Embryonic facial prominence (tissue), 1 donor: ENCODE data around the gene RHBDF2.
A peak's percentile ranks its signal among the peaks of the same experiment; 100 is the strongest.
"Not testable (repeated sequence)": the region's sequence is repeated elsewhere in the genome, so short reads cannot be mapped to it uniquely, and the experiment has no call there.

Experiments used
- DNase-seq: peaks from one replicate; pipeline ENCODE4 v3.0.0-alpha.2; 2016; ENCODE audit errors: extremely low spot score

The RHBDF2 gene

DNA sequence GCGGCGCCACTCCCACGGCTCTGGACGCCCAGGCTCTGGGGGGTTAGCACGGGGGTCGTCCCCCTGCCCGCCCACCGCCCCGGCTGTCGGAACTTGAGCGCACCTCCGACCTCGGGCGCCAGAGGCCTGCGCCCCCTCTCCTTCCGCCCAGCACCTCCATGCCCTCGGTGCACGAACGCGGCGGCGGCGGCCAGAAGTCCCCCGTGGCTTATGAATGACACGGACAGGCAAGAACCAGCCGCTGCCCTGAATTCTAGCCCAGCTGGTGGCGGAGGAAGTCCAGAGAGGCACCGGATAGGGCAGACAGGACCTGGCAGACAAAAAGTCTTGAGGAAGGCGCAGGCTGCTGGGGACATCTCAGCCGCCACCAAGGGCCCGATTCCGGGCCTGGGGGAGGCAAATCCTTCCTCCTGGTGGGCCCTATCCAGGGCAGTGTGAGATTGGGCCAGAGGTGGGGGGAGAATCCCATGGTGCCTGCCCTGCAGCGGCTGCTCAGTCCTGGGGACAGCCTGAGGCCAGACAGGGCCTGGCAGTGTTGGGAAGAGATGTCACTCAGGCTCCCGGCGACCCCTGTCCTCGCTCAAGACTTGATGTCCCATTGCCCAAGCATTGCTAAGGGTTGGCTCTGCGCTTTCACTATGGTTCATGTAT lies 37.2 kb upstream of the RHBDF2 start:
- DNase-seq: no peak

DNA sequence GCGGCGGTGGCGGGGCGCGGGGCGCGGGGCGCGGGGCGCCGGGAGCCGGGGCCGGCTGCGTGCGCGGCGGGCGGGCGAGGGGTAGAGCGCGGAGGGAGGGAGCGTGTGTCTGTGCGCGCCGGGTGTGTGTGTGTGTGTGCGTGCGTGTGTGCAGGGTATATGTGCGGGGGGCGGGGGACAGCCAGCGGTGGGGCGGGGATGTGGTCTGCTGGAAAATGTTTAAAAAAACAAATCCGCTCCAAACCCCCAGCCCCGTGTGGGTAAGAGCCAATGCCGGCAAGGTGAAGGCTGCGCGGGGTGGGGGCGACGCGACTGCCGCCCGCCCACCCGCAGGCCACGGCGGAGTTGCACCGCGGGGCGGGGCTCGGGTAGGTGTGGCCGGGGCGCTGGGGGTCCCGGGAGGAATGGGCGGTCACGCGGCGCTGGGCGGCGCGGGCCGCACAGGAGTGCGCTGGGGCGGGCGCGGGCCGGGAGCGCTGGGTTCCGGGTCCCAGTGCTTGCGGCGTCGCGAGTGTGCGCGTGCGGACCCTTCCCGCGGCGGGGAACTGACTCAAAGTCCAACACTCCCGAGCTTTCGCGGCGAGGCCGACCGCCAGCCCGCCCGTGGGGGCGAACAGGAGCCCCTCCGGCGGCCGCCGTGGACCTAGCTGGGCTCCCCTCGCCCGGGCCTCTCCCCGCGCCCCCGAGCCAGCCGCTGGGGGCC lies 36.5 kb upstream of the RHBDF2 start, which contains the start of gene CYGB:
Gene CYGB (minus strand): TSS at position 132 of the 703 bp plus-strand sequence. CDS start 167 bp downstream, outside the sequence.
- no peak for DNase-seq

- DNase-seq: no peak
Observed at GRCh38 chr17:76537288-76537577, 36.0 kb upstream of the RHBDF2 start.

GRCh38 chr17:76536511-76537287 lies 35.5 kb upstream of the RHBDF2 start:
- DNase-seq: no peak

DNA sequence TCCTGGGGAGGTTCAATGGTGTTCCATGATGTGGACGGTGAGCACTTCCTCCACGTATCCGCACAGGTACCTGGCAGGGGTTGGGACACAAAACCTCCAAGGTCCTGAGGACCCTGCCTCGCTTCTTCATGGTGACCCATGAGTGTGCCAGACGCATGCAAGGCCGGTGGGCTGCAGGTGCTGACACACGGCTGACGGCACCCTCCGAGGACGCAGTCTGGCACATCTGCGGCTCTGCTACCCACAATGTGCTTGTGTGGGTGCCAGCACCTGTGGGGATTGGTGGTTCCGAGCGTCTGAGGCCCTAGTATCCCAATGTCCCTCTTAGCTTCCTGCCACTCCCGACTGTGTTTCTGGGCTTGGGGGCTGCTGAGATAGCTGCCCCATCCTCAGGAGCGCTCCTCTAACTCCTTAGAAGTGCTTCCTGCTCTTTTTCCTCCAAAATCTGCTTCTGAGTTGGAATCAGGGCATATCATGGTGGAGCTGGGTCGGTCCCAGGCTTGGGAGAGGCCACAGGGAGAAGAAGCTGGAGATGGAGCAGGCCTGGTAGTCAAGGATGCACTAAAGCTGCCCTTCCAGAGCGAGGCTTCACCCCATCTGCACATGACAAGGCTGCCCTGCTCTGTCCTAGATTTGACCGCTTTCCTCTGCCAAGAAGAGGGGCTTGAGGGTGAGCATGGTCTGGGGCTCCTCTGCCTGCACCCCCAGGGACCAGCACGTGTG lies 34.7 kb upstream of the RHBDF2 start:
- no peak for DNase-seq

- no peak for DNase-seq
Observed at GRCh38 chr17:76534831-76535732, 33.9 kb upstream of the RHBDF2 start.

- DNase-seq: not testable (repeated sequence)
Observed at GRCh38 chr17:76533640-76534359, 32.6 kb upstream of the RHBDF2 start.

GRCh38 chr17:76532072-76532651 lies 30.9 kb upstream of the RHBDF2 start:
- no peak for DNase-seq

DNA sequence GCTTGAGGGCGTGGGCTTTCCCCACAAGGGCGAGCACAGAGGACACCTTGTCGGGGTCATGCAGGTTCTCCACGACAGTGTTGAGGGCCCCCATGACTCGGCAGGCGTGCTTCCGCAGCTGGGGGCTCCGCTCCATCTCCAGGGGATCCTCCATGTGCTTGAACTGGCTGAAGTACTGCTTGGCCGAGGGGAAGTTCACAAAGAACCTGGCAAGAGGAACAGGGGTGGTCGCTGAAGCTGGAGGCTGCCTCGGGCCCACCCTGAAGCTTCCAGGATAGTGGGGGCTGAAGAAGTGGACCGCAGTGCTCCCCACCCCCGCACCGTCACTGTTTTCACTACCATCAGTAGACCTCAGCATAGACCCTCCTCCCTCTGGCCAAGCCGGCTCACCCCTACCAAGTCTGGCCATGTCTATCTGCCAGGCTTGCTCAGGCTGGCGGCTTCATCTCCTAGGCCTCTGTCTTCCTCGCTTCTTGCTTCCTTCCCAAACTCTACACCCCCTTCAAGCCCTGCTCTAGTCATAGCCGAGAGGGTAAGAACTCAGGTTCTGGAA lies 30.3 kb upstream of the RHBDF2 start:
- DNase-seq: no peak

DNA sequence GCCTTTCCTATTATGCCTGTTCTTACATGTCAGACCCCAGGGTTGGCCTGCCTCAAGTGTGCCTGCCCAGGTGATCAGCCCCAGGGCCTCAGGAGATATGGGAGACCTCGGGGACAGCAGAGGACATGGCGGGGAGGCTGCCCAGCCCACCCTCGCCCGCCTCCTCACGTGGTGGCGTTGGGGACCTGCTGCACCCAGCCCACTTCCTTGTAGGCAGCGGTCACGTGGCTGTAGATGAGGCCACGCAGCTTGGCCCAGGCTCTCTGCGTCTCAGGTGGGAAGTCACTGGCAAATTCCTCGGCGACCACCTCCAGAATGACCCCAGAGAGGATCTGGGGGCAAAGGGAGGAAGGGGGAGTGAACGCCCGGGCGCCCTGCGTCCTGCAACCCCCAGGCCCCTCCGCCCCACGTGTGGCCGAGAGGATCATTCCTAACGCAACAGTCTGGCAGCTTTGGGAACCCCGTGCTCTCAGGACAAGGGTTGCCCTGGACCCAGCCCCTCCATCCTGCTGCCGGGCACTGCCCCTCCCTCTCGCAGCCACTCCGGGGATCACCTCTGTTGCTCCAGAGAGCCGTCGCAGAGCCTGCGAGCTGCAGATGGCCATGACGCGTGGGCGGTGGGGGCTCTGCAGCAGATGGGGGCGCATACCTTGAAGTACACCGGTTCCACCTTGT lies 29.7 kb upstream of the RHBDF2 start:
- no peak for DNase-seq

DNA sequence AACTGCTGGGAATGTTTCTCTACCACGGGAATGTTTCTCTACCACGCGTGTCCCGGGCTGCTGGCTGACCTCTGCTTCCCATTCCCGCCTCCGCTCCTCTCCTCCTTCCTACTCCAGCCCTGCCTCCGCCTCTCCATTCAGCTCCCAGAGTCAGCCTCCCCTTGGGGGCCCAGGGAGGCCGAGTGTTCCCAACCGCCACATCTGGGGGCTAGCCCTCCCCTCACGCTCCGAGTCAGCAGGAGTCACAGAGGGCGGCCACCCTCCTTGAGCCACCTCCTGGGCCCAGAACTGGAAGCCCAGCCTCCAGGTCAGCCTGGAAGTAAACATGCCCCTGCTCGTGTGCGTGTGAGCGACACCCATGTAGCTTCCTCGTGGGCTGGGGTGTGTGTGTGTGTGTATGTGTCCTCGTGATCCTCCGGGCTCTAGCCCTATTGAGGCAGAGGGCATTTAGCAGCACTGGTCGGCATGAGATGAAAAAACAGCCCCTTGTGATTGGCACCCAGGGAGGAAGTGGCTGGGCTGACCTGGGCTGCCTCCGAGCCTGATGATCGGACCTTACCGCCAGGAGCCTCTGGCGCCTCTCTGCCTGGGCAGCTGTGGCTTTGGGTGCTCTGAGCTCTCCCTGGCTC lies 29.0 kb upstream of the RHBDF2 start:
- DNase-seq: no peak

GRCh38 chr17:76529224-76530094 lies 28.2 kb upstream of the RHBDF2 start:
- peak; percentile 36 for DNase-seq

GRCh38 chr17:76528528-76529223 lies 27.5 kb upstream of the RHBDF2 start:
- DNase-seq: no peak

- DNase-seq: no peak
Observed at GRCh38 chr17:76528156-76528527, 26.9 kb upstream of the RHBDF2 start.

GRCh38 chr17:76527430-76528111 lies 26.3 kb upstream of the RHBDF2 start:
- DNase-seq: no peak

DNA sequence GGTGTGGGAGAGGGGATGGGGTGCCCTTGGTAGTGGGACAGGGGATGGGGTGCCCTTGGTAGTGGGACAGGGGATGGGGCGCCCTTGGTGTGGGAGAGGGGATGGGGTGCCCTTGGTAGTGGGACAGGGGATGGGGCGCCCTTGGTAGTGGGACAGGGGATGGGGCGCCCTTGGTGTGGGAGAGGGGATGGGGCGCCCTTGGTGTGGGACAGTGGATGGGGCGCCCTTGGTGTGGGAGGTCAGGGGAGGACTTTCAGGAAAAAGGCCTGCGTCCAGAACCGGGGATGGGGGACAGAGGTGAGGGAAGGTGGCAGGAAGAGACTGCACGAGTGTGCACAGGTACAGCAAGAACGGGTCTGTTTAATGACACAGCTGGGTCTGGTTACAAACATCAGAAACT lies 25.8 kb upstream of the RHBDF2 start:
- not testable (repeated sequence) for DNase-seq

GRCh38 chr17:76525513-76525833 lies 24.2 kb upstream of the RHBDF2 start:
- DNase-seq: not testable (repeated sequence)
